NT2/D1 (cell line): ENCODE results near the gene ARHGEF40.

Experiments
- SUZ12 ChIP-seq: IDR thresholded peaks from 2 replicates; pipeline ENCODE4 v1.6.1; 2011; ENCODE audit not compliant: insufficient read length, insufficient read depth; ENCODE audit errors: extremely low read depth
- YY1 ChIP-seq: IDR thresholded peaks from 2 replicates; pipeline ENCODE4 v1.6.1; 2011; ENCODE audit not compliant: insufficient read length, insufficient read depth
- ZNF274 ChIP-seq: IDR thresholded peaks from 2 replicates; pipeline ENCODE4 v1.6.1; 2011; ENCODE audit warnings: mild to moderate bottlenecking, low read depth, low read length

DNA sequence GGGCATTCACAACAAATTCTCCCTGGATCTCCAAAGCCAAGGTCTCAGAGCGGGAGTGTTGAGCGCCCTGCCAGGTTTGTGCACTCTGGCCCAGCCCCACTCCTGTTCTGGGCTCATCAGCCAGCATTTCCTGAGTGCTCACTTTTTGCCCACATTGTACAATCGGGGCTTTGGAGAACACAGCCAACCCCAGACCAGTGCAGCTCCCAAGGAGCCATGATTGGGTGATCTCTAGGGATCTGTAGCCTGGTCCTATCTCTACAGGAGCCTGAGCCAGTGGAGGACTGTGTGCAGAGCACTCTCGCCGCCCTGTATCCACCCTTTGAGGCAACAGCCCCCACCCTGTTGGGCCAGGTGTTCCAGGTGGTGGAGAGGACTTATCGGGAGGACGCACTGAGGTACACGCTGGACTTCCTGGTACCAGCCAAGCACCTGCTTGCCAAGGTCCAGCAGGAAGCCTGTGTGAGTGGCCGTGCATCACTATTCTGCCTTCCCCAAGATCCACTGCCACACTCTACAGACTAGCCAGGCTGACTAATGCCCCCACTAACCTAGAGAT is 2.8 kb downstream of the ARHGEF40 start:
- TF ChIP-seq YY1 (no peak), ZNF274 (no peak), SUZ12 (no peak)
